H1 (cell line): ENCODE results near the gene GPR141. TPM values are rescaled to one million over a fixed set of nuclear protein-coding genes. Genes with fewer than 3 reads are reported as not detected.

Experiments
- CTCF ChIA-PET: fragments of 300-600 bp; sonication (Branson Sonifier 250); formaldehyde crosslinking; loops from one replicate; lab custom pipeline; 2021; ENCODE audit not compliant: partially characterized antibody; lab: Charles Lee
- POLR2A ChIA-PET: fragments of 300-600 bp; sonication (Branson Sonifier 250); formaldehyde crosslinking; loops from one replicate; lab custom pipeline; 2021; ENCODE audit warnings: inconsistent platforms; ENCODE audit not compliant: partially characterized antibody; lab: Charles Lee
- DNase-seq, 2 experiments: peaks; one replicate each; pipeline versions ENCODE4 v3.0.0 to v3.0.0-alpha.2; 2010 to 2022; ENCODE audit warnings: low spot score in 2 of 2, low read depth in 1 of 2, mixed read lengths in 1 of 2
- FAIRE-seq: peaks from 2 replicates; lab custom pipeline; 2011; peaks lifted over from hg19 to GRCh38; lab: Jason Lieb, UNC
- H2AFZ ChIP-seq: 2 replicates; pipeline ENCODE4 v1.8.1; 2012; ENCODE audit warnings: low read length, inconsistent platforms
- H2AK5ac ChIP-seq: 2 replicates; pipeline ENCODE4 v1.6.1; 2013; ENCODE audit warnings: low read depth, low read length
- H2BK120ac ChIP-seq: replicated peaks from 2 replicates; pipeline ENCODE3; 2013; ENCODE audit warnings: low read depth, low read length, inconsistent platforms
- H2BK12ac ChIP-seq: 2 replicates; pipeline ENCODE4 v1.6.1; 2013; ENCODE audit warnings: low read depth, low read length
- H2BK15ac ChIP-seq: 2 replicates; pipeline ENCODE4 v1.6.1; 2013; ENCODE audit warnings: low read length
- H2BK20ac ChIP-seq: 2 replicates; pipeline ENCODE4 v1.6.1; 2013; ENCODE audit warnings: low read length
- H2BK5ac ChIP-seq: 2 replicates; pipeline ENCODE4 v1.6.1; 2013; ENCODE audit warnings: low read depth, low read length
- H3K14ac ChIP-seq: 2 replicates; pipeline ENCODE4 v1.6.1; 2013; ENCODE audit warnings: inconsistent platforms; ENCODE audit not compliant: insufficient read length
- H3K18ac ChIP-seq: 2 replicates; pipeline ENCODE4 v1.6.1; 2013; ENCODE audit warnings: low read length; ENCODE audit errors: extremely low read depth
- H3K23ac ChIP-seq: 2 replicates; pipeline ENCODE4 v1.6.1; 2013; ENCODE audit warnings: inconsistent platforms; ENCODE audit not compliant: insufficient read length
- H3K23me2 ChIP-seq: 2 replicates; pipeline ENCODE4 v1.6.1; 2013; ENCODE audit warnings: low read depth, low read length
- H3K27ac ChIP-seq: 2 replicates; pipeline ENCODE4 v1.6.1; 2011; ENCODE audit warnings: low read depth, low read length, inconsistent platforms
- H3K27me3 ChIP-seq, 4 experiments: replicated peaks in 1 of 4; 1 replicate in 1 of 4; 2 replicates in 3 of 4; pipeline versions ENCODE4 v1.6.1 to v1.8.1; 2011 to 2013; ENCODE audit warnings: low read length in 3 of 4, mild to moderate bottlenecking in 3 of 4, inconsistent platforms in 2 of 4, mixed read lengths in 2 of 4, moderate library complexity in 1 of 4; ENCODE audit not compliant: control insufficient read depth in 3 of 4, insufficient read depth in 3 of 4; ENCODE audit errors: extremely low read depth in 1 of 4
- H3K36me3 ChIP-seq, 4 experiments: 2 replicates each; pipeline versions ENCODE4 v1.6.1 to v1.8.1; 2011 to 2013; ENCODE audit warnings: mild to moderate bottlenecking in 4 of 4, low read length in 3 of 4, moderate library complexity in 2 of 4, control low read depth in 1 of 4, inconsistent platforms in 1 of 4; ENCODE audit not compliant: insufficient read depth in 4 of 4, control insufficient read depth in 2 of 4
- H3K4ac ChIP-seq: replicated peaks from 2 replicates; pipeline ENCODE3; 2013; ENCODE audit warnings: low read length, low read depth, mixed read lengths, inconsistent platforms; ENCODE audit not compliant: insufficient read length
- H3K4me1 ChIP-seq, 4 experiments: replicated peaks in 1 of 4; 1 replicate in 1 of 4; 2 replicates in 3 of 4; pipeline versions ENCODE4 v1.6.1 to v1.8.1; 2011 to 2013; ENCODE audit warnings: low read length in 3 of 4, inconsistent platforms in 2 of 4, mixed read lengths in 1 of 4; ENCODE audit not compliant: insufficient read depth in 4 of 4, control insufficient read depth in 3 of 4
- H3K4me2 ChIP-seq, 2 experiments: 2 replicates each; pipeline versions ENCODE4 v1.6.1 to v1.8.1; 2011 to 2013; ENCODE audit warnings: low read depth in 2 of 2, low read length in 2 of 2, control low read depth in 1 of 2, inconsistent platforms in 1 of 2, mild to moderate bottlenecking in 1 of 2; ENCODE audit not compliant: insufficient read depth in 1 of 2
- H3K4me3 ChIP-seq, 4 experiments: fragments of 200-600, 300-600 bp in 1 of 4; sonication (generic), shearing (Covaris generic), sonication (Bioruptor Twin) in 1 of 4; 2 replicates each; pipeline versions ENCODE4 v1.5.1 to v1.8.1; 2011 to 2016; ENCODE audit warnings: low read length in 4 of 4, low read depth in 3 of 4, control low read depth in 2 of 4, inconsistent platforms in 2 of 4, mild to moderate bottlenecking in 2 of 4, mixed read lengths in 1 of 4, moderate library complexity in 1 of 4; ENCODE audit not compliant: insufficient read depth in 2 of 4; ENCODE audit errors: extremely low read depth in 1 of 4
- H3K56ac ChIP-seq: replicated peaks from 2 replicates; pipeline ENCODE3; 2013; ENCODE audit warnings: low read depth, mild to moderate bottlenecking, mixed read lengths, low read length, inconsistent platforms; ENCODE audit not compliant: insufficient read length
- H3K79me1 ChIP-seq: 2 replicates; pipeline ENCODE4 v1.6.1; 2013; ENCODE audit warnings: low read depth, low read length, control low read depth
- H3K79me2 ChIP-seq, 2 experiments: 2 replicates each; pipeline versions ENCODE4 v1.6.1 to v1.8.1; 2012 to 2013; ENCODE audit warnings: low read length in 2 of 2, mild to moderate bottlenecking in 2 of 2, inconsistent platforms in 1 of 2; ENCODE audit not compliant: insufficient read depth in 2 of 2, control insufficient read depth in 1 of 2
- H3K9ac ChIP-seq, 4 experiments: replicated peaks in 1 of 4; 1 replicate in 1 of 4; 2 replicates in 3 of 4; pipeline versions ENCODE4 v1.6.1 to v1.8.1; 2011 to 2013; ENCODE audit warnings: low read depth in 3 of 4, low read length in 3 of 4, control low read depth in 2 of 4, mild to moderate bottlenecking in 2 of 4, moderate library complexity in 2 of 4, inconsistent platforms in 1 of 4; ENCODE audit errors: extremely low read depth in 1 of 4
- H3K9me3 ChIP-seq, 2 experiments: 2 replicates each; pipeline versions ENCODE4 v1.6.1 to v1.8.1; 2012 to 2013; ENCODE audit warnings: mild to moderate bottlenecking in 2 of 2, moderate library complexity in 2 of 2, control low read depth in 1 of 2, inconsistent platforms in 1 of 2, low read depth in 1 of 2, low read length in 1 of 2, mixed read lengths in 1 of 2; ENCODE audit not compliant: insufficient read depth in 2 of 2
- H4K20me1 ChIP-seq, 2 experiments: replicated peaks in 1 of 2; 2 replicates each; pipeline versions ENCODE3 to v1.8.1; 2011 to 2013; ENCODE audit warnings: inconsistent platforms in 2 of 2, low read length in 2 of 2, mild to moderate bottlenecking in 1 of 2; ENCODE audit not compliant: insufficient read depth in 2 of 2, control insufficient read depth in 1 of 2
- H4K5ac ChIP-seq: 2 replicates; pipeline ENCODE4 v1.6.1; 2013; ENCODE audit warnings: low read length, low read depth, mixed read lengths, inconsistent platforms; ENCODE audit not compliant: insufficient read length
- H4K8ac ChIP-seq: 2 replicates; pipeline ENCODE4 v1.8.0; 2013; ENCODE audit warnings: mild to moderate bottlenecking, moderate library complexity, low read length, inconsistent platforms; ENCODE audit not compliant: insufficient read depth; ENCODE audit errors: extremely low read depth
- H4K91ac ChIP-seq: replicated peaks from 2 replicates; pipeline ENCODE3; 2013; ENCODE audit warnings: low read length, mixed read lengths, inconsistent platforms; ENCODE audit not compliant: insufficient read length
- BRCA1 ChIP-seq: IDR thresholded peaks from 2 replicates; pipeline ENCODE4 v1.6.1; 2012; ENCODE audit warnings: low read depth, low read length, improper control_type of control experiment
- GABPA ChIP-seq: IDR thresholded peaks from 2 replicates; pipeline ENCODE4 v1.6.1; 2011; ENCODE audit warnings: mild to moderate bottlenecking, low read length, moderate library complexity, borderline replicate concordance; ENCODE audit not compliant: insufficient read depth
- SRF ChIP-seq: IDR thresholded peaks from 2 replicates; pipeline ENCODE4 v1.6.1; 2011; ENCODE audit warnings: mild to moderate bottlenecking, low read depth, low read length, moderate library complexity
- SUZ12 ChIP-seq: fragments of 200-600 bp; sonication (generic); IDR thresholded peaks from 2 replicates; pipeline ENCODE4 v1.6.1; 2012; ENCODE audit warnings: mild to moderate bottlenecking, inconsistent platforms, low read length, moderate library complexity, mixed read lengths
- WGBS, 2 experiments: shearing (Covaris generic) in 1 of 2; methylation state at CpG; one replicate each; pipeline versions ENCODE4 v1.1.6 to v1.1.7; 2013 to 2015; ENCODE audit warnings: low lambda C conversion rate in 2 of 2, mixed read lengths in 2 of 2, inconsistent platforms in 1 of 2, low coverage in 1 of 2, missing lambda C conversion rate in 1 of 2; ENCODE audit not compliant: insufficient replicate concordance in 2 of 2, insufficient coverage in 1 of 2, insufficient read length in 1 of 2; ENCODE audit errors: extremely low coverage in 1 of 2, missing lambda C conversion rate in 1 of 2; 5-methylcytosine and 5-hydroxymethylcytosine counted together
- polyA plus RNA-seq, 7 experiments: library from polyadenylated mRNA; depleted of rRNA in 3 of 7; stranded (reverse) in 5 of 7; unstranded in 2 of 7; fragments of >200 nt in 5 of 7; fragments of 200-250 nt in 2 of 7; gene quantifications; 1 replicate in 5 of 7; 2 replicates in 1 of 7; 4 replicates in 1 of 7; pipeline versions ENCODE4 v1.2.1 to v1.2.3, GENCODE V29; 2011 to 2013; ENCODE audit warnings: missing spikeins in 2 of 7, mixed read lengths in 2 of 7
- total RNA-seq: library from RNA; stranded (reverse); fragmentation: NEBNext Ultra II Directional; extraction: Animal tissue kit (Norgen Biotek cat#: 25700); gene quantifications from 2 replicates; pipeline ENCODE4 v1.2.1, GENCODE V29; 2021

GPR141 gene
- total and polyA plus RNA-seq, 2 of the 8 experiments (the other 6 are each of a cell fraction or from before 2014, with no cell fraction given) = 0.45 to 1.0 TPM

DNA sequence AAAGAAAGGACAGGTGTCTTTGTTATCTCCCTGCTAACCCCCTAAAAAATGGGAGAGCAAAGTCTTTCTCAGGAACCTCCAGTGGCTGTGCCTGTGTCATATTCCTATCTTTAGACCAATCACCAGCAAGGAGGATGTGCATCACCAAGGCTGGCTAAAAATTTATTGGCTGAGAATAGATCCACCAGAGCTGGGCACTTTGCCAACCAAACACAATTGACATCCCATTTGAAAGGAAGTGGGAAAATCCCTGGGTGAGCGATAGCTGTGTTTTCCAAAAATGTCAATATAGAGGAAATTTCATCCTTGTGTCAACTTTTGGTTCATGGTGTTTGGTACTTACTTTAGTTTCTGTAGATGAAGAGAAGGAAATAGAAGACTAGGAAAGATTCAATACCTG lies 13.1 kb upstream of the GPR141 start:
- Histone ChIP-seq H3K36me3 (no peaks in the 10 kb centered on the region), H4K20me1 (no peaks in the 10 kb centered on the region), H3K56ac (no peak overlapping the region), H3K23ac (no peak overlapping the region), H3K9ac (no peak overlapping the region), H3K18ac (no peak overlapping the region), H3K4me2 (no peak overlapping the region), H2BK12ac (no peak overlapping the region), H4K8ac (no peak overlapping the region), H2AK5ac (no peak overlapping the region), H3K79me2 (no peaks in the 10 kb centered on the region), H4K91ac (no peak overlapping the region), H2BK15ac (no peak overlapping the region), H3K23me2 (no peaks in the 10 kb centered on the region), H3K14ac (no peak overlapping the region), H2BK120ac (no peak overlapping the region), H3K27me3 (no peaks in the 10 kb centered on the region), H3K4me1 (peaks cover 0 to 8% (median 3%) of the 10 kb centered on the region in 4 experiments; a peak in 4 of 7 replicates), H3K27ac (no peak overlapping the region), H2BK5ac (no peak overlapping the region), H3K9me3 (no peaks in the 10 kb centered on the region), H3K4me3 (no peak overlapping the region), H3K79me1 (no peaks in the 10 kb centered on the region), H3K4ac (no peak overlapping the region), H2BK20ac (no peak overlapping the region), H4K5ac (no peak overlapping the region), H2AFZ (no peak overlapping the region)
- CTCF ChIA-PET = interaction anchor here (0.9 to 2.0 kb wide), 2 partner anchors 62 to 175 kb away, joined by 4 read pairs; no protein-coding TSS in a partner anchor
- no peak for TF ChIP-seq SRF
- TF ChIP-seq BRCA1 = no peak
- TF ChIP-seq SUZ12 = no peak
- no peak for TF ChIP-seq GABPA
- POLR2A ChIA-PET = no interaction called here
- 94% methylated on average over 1 of the region's 1 CpG; no CpG with 5 or more reads in 1 of the 2 experiments for WGBS, 2 experiments
- FAIRE-seq = no peak
- no peak for DNase-seq
